ENCODE results near the gene TMEM125. TPM values are rescaled to one million over a fixed set of nuclear protein-coding genes. Genes with fewer than 3 reads are reported as not detected.

Gene TMEM125
- total RNA-seq, 2 donors from 2014 or later, result 45.8 to 51.1 TPM

DNA sequence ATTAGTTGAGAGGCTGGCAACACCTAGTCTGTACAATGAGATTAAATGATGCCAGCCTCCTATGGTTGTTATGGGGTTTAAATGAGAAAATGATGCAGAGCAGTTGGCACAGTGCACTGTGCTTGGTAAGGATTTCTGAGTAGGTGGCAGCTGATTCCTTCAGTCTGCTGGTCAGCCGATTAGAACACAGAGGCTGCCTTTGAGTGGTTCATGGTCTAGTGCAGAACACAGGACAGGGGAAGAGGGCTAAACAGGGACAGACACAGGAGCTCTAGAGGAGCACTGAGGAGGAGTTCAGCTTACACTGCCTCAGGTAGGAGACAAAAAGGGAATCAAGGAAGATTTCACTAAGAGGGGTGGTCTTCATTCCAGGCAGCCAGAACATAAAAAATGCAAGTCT lies 32.4 kb downstream of the TMEM125 start:
- WGBS, 2 donors, result 82 to 83% methylated on average over 1 of the region's 1 CpG
- intact Hi-C loops (cut with DNase I), result no loop called here
- Histone ChIP-seq H3K36me3 (replicated peaks in 1 of 2; ENCODE audit: insufficient read depth in 1 of 2, low read depth in 2 of 2) (no peaks in the 10 kb centered on the region), H3K27ac (no peak overlapping the region), H3K4me1 (no peaks in the 10 kb centered on the region), H3K9me3 (no peaks in the 10 kb centered on the region), H3K4me3 (no peak overlapping the region), H3K27me3 (no peaks in the 10 kb centered on the region)
- no peak for TF ChIP-seq POLR2A (IDR thresholded peaks at IDR 0.05)
- TF ChIP-seq, protein P1, sequence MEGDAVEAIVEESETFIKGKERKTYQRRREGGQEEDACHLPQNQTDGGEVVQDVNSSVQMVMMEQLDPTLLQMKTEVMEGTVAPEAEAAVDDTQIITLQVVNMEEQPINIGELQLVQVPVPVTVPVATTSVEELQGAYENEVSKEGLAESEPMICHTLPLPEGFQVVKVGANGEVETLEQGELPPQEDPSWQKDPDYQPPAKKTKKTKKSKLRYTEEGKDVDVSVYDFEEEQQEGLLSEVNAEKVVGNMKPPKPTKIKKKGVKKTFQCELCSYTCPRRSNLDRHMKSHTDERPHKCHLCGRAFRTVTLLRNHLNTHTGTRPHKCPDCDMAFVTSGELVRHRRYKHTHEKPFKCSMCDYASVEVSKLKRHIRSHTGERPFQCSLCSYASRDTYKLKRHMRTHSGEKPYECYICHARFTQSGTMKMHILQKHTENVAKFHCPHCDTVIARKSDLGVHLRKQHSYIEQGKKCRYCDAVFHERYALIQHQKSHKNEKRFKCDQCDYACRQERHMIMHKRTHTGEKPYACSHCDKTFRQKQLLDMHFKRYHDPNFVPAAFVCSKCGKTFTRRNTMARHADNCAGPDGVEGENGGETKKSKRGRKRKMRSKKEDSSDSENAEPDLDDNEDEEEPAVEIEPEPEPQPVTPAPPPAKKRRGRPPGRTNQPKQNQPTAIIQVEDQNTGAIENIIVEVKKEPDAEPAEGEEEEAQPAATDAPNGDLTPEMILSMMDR (IDR thresholded peaks at IDR 0.05), result no peak
- ATAC-seq, result no peak
- no peak for DNase-seq

DNA sequence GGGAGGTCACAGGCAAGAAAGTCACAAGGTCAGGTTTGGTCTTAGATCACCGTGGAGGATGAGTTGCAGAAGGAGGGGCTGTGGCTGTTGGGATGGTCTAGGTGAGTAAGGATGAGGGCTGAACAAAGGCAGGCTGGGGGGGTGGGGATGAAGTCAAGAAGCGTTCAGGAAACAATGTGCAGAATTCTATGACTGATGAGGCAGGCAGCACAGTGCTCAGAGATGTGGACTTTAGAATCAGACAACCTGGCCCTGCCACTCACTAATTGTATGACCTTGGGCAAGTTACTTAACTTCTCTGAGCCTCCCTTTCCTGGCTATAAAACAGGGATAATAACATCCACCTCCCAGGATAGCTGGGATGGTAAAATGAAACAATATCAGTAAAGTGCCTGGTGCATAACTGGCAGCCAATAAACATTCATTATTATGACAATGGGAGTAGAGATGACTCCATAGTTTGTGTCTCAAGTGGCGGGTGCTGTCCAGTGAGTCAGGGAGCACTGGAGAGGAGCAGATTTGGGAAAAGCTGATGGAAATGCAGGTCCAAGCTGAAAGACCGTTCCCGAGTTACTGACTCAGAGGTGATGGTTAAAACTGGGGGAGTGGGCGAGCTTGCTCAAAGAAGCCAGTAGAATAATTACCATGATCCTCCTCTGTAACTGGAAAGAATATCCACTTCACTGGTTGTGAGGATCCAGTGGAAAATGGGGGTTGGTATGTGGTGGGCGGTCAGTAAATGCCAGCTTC lies 33.1 kb downstream of the TMEM125 start:
- intact Hi-C loops (cut with DNase I), result no loop called here
- ATAC-seq (no peak), DNase-seq (no peak)
- Histone ChIP-seq H3K27ac (no peak overlapping the region), H3K4me3 (no peak overlapping the region), H3K27me3 (no peaks in the 10 kb centered on the region), H3K9me3 (no peaks in the 10 kb centered on the region), H3K4me1 (no peaks in the 10 kb centered on the region), H3K36me3 (replicated peaks in 1 of 2; ENCODE audit: insufficient read depth in 1 of 2, low read depth in 2 of 2) (no peaks in the 10 kb centered on the region)
- no peak for TF ChIP-seq POLR2A (IDR thresholded peaks at IDR 0.05)
- TF ChIP-seq, protein P1 (IDR thresholded peaks at IDR 0.05), result no peak
- 62 to 70% methylated on average over 7 of the region's 7 CpGs for WGBS, 2 donors

DNA sequence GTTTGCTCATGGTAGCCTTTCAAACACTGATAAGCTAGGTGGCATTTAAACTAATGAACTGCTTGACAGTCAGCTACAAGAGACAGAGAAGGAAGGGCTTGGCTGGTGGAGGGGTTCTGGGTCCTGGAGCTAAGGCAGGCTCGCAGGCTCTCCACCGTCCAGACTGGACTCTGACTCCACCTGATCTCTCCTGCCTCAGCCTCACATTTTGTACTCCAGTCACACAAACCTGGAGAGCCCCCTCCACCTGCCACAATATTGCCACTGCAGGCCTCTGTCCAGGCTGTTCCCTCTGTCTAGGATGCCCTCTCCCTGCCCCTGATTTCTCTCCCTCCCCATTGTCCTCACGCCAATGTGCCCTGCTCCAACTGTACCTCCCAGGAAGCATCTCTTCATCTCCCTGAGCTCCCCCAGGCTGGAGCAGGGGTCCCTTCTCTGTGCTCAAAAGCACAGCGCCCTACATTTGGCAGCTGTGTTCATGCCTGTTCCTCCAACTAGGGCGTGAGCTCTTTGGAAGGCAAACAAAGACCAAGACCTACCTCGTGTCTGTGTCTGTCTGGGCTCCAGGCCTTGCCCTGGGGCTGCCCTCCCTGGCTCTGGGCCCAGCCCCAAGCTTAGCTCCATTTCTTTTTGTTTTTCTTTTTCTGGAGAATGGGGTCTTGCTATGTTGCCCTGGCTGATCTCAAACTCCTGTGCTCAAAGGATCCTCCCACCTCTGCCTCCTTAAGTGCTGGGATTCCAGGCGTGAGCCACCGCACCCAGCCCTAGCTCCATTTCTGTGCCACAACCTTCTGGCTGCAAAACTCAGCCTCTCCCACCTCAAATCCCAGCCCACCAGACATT lies 33.9 kb downstream of the TMEM125 start:
- intact Hi-C loops (cut with DNase I), result no loop called here
- Histone ChIP-seq H3K27me3 (no peaks in the 10 kb centered on the region), H3K4me3 (no peak overlapping the region), H3K9me3 (no peaks in the 10 kb centered on the region), H3K27ac (no peak overlapping the region), H3K4me1 (no peaks in the 10 kb centered on the region), H3K36me3 (replicated peaks in 1 of 2; ENCODE audit: insufficient read depth in 1 of 2, low read depth in 2 of 2) (no peaks in the 10 kb centered on the region)
- no peak for TF ChIP-seq POLR2A (IDR thresholded peaks at IDR 0.05)
- TF ChIP-seq, protein P1 (IDR thresholded peaks at IDR 0.05), result no peak
- WGBS, 2 donors, result 62 to 75% methylated on average over 8 of the region's 8 CpGs
- DNase-seq (no peak), ATAC-seq (no peak)

DNA sequence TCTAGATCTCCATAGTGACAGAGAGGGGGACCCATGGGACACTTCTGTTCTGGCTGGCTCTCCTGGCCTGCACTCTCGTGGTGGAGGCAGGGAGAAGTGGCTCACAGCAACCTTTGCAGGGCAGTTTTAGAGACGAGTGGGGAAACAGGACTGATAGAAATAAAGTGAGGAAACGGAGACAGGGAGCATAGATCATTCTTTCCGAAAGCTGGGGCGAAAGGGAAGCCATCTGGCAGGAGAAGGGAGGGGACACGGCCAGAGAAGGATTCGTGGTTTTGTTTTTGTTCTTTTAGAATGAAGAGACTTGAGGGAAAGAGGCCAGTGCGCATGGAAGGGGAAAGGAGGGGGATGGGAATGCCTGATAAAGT lies 34.5 kb downstream of the TMEM125 start:
- WGBS, 2 donors, result 60 to 77% methylated on average over 8 of the region's 8 CpGs
- Histone ChIP-seq H3K4me3 (no peak overlapping the region), H3K27me3 (no peaks in the 10 kb centered on the region), H3K4me1 (no peaks in the 10 kb centered on the region), H3K36me3 (replicated peaks in 1 of 2; ENCODE audit: insufficient read depth in 1 of 2, low read depth in 2 of 2) (no peaks in the 10 kb centered on the region), H3K9me3 (no peaks in the 10 kb centered on the region), H3K27ac (no peak overlapping the region)
- intact Hi-C loops (cut with DNase I), result no loop called here
- no peak for ATAC-seq
- no peak for DNase-seq
- TF ChIP-seq, protein P1 (IDR thresholded peaks at IDR 0.05), result no peak
